HCT116 (cell line): ENCODE results near the gene ADIPOR1. TPM values are rescaled to one million over a fixed set of nuclear protein-coding genes. Genes with fewer than 3 reads are reported as not detected.

ENCODE experiments used
- ATAC-seq: fragments of 200-7000 bp; cut with Tn5 transposase; 2 replicates; pipeline ENCODE4 v1.9.1; 2020; ENCODE audit warnings: mild to moderate bottlenecking, moderate library complexity
- BruUV-seq: library from RNA; stranded (reverse); fragments of 400-500 nt; replicated peaks from 2 replicates; lab custom pipeline; 2021; lab: Mats Ljungman, UMichigan
- CTCF ChIA-PET: fragments of 300-600 bp; sonication (Branson Sonifier 250); formaldehyde crosslinking; loops from one replicate; lab custom pipeline; 2021; ENCODE audit warnings: antibody characterized with exemption; lab: Charles Lee
- POLR2A ChIA-PET: fragments of 300-600, 350-600 bp; sonication (Branson Sonifier 250); formaldehyde crosslinking; loops from one replicate; lab custom pipeline; 2021; ENCODE audit warnings: antibody characterized with exemption; lab: Charles Lee
- RAD21 ChIA-PET, 2 experiments: fragments of 300-600 bp; sonication (Branson Sonifier 250); formaldehyde crosslinking; loops; one replicate each; lab custom pipeline; 2023; ENCODE audit warnings: low total read pairs in 2 of 2; ENCODE audit not compliant: uncharacterized antibody in 2 of 2, unreplicated experiment in 2 of 2, low non-redundant PET in 1 of 2; lab: Charles Lee
- DNase-seq: peaks from one replicate; pipeline ENCODE4 v3.0.0-alpha.2; 2010; ENCODE audit warnings: low read depth, low spot score
- H2AFZ ChIP-seq: fragments of 200-600 bp; shearing (Covaris generic), sonication (generic); 2 replicates; pipeline ENCODE4 v1.6.1; 2017; ENCODE audit warnings: low read depth, mixed run types, mixed read lengths, antibody characterized with exemption, low read length; ENCODE audit not compliant: poor library complexity, severe bottlenecking
- H3K27ac ChIP-seq: 2 replicates; pipeline ENCODE4 v1.5.1; 2012; ENCODE audit warnings: low read depth, low read length
- H3K27me3 ChIP-seq: fragments of 200-600 bp; sonication (generic); 2 replicates; pipeline ENCODE4 v1.6.1; 2016; ENCODE audit warnings: mixed run types, low read length, mixed read lengths; ENCODE audit not compliant: insufficient read depth
- H3K36me3 ChIP-seq, 2 experiments: fragments of 200-500 bp in 1 of 2; fragments of 200-600 bp in 1 of 2; sonication (Bioruptor generic) in 1 of 2; sonication (generic) in 1 of 2; 2 replicates each; pipeline versions ENCODE4 v1.5.1 to v1.6.1; 2014 to 2016; ENCODE audit warnings: low read length in 2 of 2, inconsistent platforms in 1 of 2, mixed read lengths in 1 of 2, mixed run types in 1 of 2; ENCODE audit not compliant: insufficient read depth in 2 of 2, control insufficient read depth in 1 of 2
- H3K4me1 ChIP-seq, 2 experiments: fragments of 200-600 bp in 1 of 2; sonication (generic) in 1 of 2; 2 replicates each; pipeline versions ENCODE4 v1.5.1 to v1.6.1; 2012 to 2017; ENCODE audit warnings: low read length in 2 of 2, inconsistent platforms in 1 of 2, mild to moderate bottlenecking in 1 of 2, mixed read lengths in 1 of 2, mixed run types in 1 of 2, moderate library complexity in 1 of 2; ENCODE audit not compliant: insufficient read depth in 2 of 2, control insufficient read depth in 1 of 2
- H3K4me2 ChIP-seq: fragments of 200-600 bp; sonication (generic); 2 replicates; pipeline ENCODE4 v1.6.1; 2017; ENCODE audit warnings: mixed run types, low read length, mixed read lengths
- H3K4me3 ChIP-seq, 2 experiments: fragments of 200-600 bp in 1 of 2; sonication (generic) in 1 of 2; replicated peaks in 1 of 2; 2 replicates each; pipeline ENCODE4 v1.5.1; 2011 to 2016; ENCODE audit warnings: low read length in 2 of 2, control low read depth in 1 of 2, low read depth in 1 of 2, mild to moderate bottlenecking in 1 of 2, mixed read lengths in 1 of 2, mixed run types in 1 of 2
- H3K79me2 ChIP-seq: fragments of 200-600 bp; sonication (generic); 2 replicates; pipeline ENCODE4 v1.6.1; 2017; ENCODE audit warnings: mild to moderate bottlenecking, mixed run types, low read length, moderate library complexity, mixed read lengths; ENCODE audit not compliant: insufficient read depth
- H3K9ac ChIP-seq: fragments of 200-600 bp; sonication (generic); 2 replicates; pipeline ENCODE4 v1.6.1; 2016; ENCODE audit warnings: low read length, mixed read lengths
- H3K9me2 ChIP-seq: fragments of 200-600 bp; sonication (generic), shearing (Covaris generic); 2 replicates; pipeline ENCODE4 v1.6.1; 2017; ENCODE audit warnings: mixed run types, mild to moderate bottlenecking, moderate library complexity; ENCODE audit not compliant: insufficient read depth
- H3K9me3 ChIP-seq, 2 experiments: fragments of 200-500 bp in 1 of 2; fragments of 200-600 bp in 1 of 2; sonication (Bioruptor generic) in 1 of 2; sonication (generic) in 1 of 2; 2 replicates each; pipeline ENCODE4 v1.6.1; 2014 to 2017; ENCODE audit warnings: low read length in 2 of 2, mixed read lengths in 2 of 2, inconsistent platforms in 1 of 2, low read depth in 1 of 2, mild to moderate bottlenecking in 1 of 2, mixed run types in 1 of 2, moderate library complexity in 1 of 2; ENCODE audit not compliant: control insufficient read depth in 1 of 2, insufficient read depth in 1 of 2
- H4K20me1 ChIP-seq: fragments of 200-600 bp; sonication (generic), shearing (Covaris generic); 2 replicates; pipeline ENCODE4 v1.6.1; 2017; ENCODE audit warnings: mixed run types, mild to moderate bottlenecking, moderate library complexity; ENCODE audit not compliant: insufficient read depth
- ATF3 ChIP-seq: IDR thresholded peaks from 2 replicates; pipeline ENCODE4 v1.6.1; 2012
- CEBPB ChIP-seq: IDR thresholded peaks from 2 replicates; pipeline ENCODE4 v1.6.1; 2012; ENCODE audit warnings: low read depth
- CTCF ChIP-seq, 3 experiments: fragments of 200-600 bp in 1 of 3; sonication (generic) in 1 of 3; IDR thresholded peaks in 2 of 3; conservative IDR thresholded peaks in 1 of 3; 2 replicates each; pipeline ENCODE4 v1.5.1; 2012 to 2017; ENCODE audit warnings: low read depth in 2 of 3, low read length in 2 of 3, antibody characterized with exemption in 1 of 3, borderline replicate concordance in 1 of 3, control low read depth in 1 of 3, mild to moderate bottlenecking in 1 of 3, mixed read lengths in 1 of 3, mixed run types in 1 of 3, moderate library complexity in 1 of 3; ENCODE audit not compliant: insufficient read depth in 1 of 3
- ELF1 ChIP-seq: IDR thresholded peaks from 2 replicates; pipeline ENCODE4 v1.6.1; 2012; ENCODE audit warnings: low read depth, borderline replicate concordance
- EZH2 ChIP-seq: fragments of 200-600 bp; sonication (generic); IDR thresholded peaks from 2 replicates; pipeline ENCODE4 v1.6.1; 2017; ENCODE audit warnings: antibody characterized with exemption, mixed run types
- EZH2phosphoT487 ChIP-seq: fragments of 200-600 bp; IDR thresholded peaks from 2 replicates; pipeline ENCODE4 v1.6.1; 2018; ENCODE audit warnings: antibody characterized with exemption, borderline replicate concordance
- FOSL1 ChIP-seq: IDR thresholded peaks from 2 replicates; pipeline ENCODE4 v1.6.1; 2012; ENCODE audit warnings: low read depth
- JUND ChIP-seq: IDR thresholded peaks from 2 replicates; pipeline ENCODE4 v1.6.1; 2012
- MAX ChIP-seq: IDR thresholded peaks from 2 replicates; pipeline ENCODE4 v1.6.1; 2012
- POLR2A ChIP-seq: IDR thresholded peaks from 2 replicates; pipeline ENCODE4 v1.7.0; 2011; ENCODE audit warnings: borderline replicate concordance; ENCODE audit not compliant: insufficient read depth, insufficient read length; ENCODE audit errors: extremely low read depth
- POLR2AphosphoS5 ChIP-seq: IDR thresholded peaks from 2 replicates; pipeline ENCODE4 v1.6.1; 2011; ENCODE audit warnings: mild to moderate bottlenecking, low read depth, low read length, moderate library complexity
- RAD21 ChIP-seq: IDR thresholded peaks from 2 replicates; pipeline ENCODE4 v1.6.1; 2012; ENCODE audit warnings: low read depth, mild to moderate bottlenecking
- REST ChIP-seq: IDR thresholded peaks from 2 replicates; pipeline ENCODE4 v1.6.1; 2012; ENCODE audit warnings: low read depth
- SIN3A ChIP-seq: IDR thresholded peaks from 2 replicates; pipeline ENCODE4 v1.6.1; 2012; ENCODE audit warnings: low read depth
- SP1 ChIP-seq: IDR thresholded peaks from 2 replicates; pipeline ENCODE4 v1.6.1; 2012; ENCODE audit warnings: low read depth
- TCF7L2 ChIP-seq: IDR thresholded peaks from 2 replicates; pipeline ENCODE4 v1.7.0; 2011; ENCODE audit warnings: borderline replicate concordance, inconsistent platforms; ENCODE audit not compliant: insufficient read depth, insufficient read length; ENCODE audit errors: extremely low read depth
- YY1 ChIP-seq: IDR thresholded peaks from 2 replicates; pipeline ENCODE4 v1.6.1; 2011; ENCODE audit warnings: low read length, low read depth, moderate library complexity, mild to moderate bottlenecking; ENCODE audit not compliant: insufficient replicate concordance; ENCODE audit errors: extremely low read depth
- ZBTB33 ChIP-seq: IDR thresholded peaks from 2 replicates; pipeline ENCODE4 v1.6.1; 2011; ENCODE audit warnings: mild to moderate bottlenecking, low read length, moderate library complexity; ENCODE audit not compliant: insufficient replicate concordance; ENCODE audit errors: extremely low read depth
- ZFX ChIP-seq: fragments of 450-650 bp; IDR thresholded peaks from 2 replicates; pipeline ENCODE4 v1.6.1; 2017
- ZNF274 ChIP-seq: fragments of 200-500 bp; sonication (Bioruptor generic); IDR thresholded peaks from 2 replicates; pipeline ENCODE4 v1.6.1; 2014; ENCODE audit warnings: mild to moderate bottlenecking, low read depth, low read length, inconsistent platforms
- intact Hi-C: fragments of 100-400 bp; cut with micrococcal nuclease; formaldehyde crosslinking; loops from 2 replicates; pipeline ENCODE4 v1.10.0; 2022
- total RNA-seq: library from RNA; stranded (reverse); gene quantifications from one replicate; pipeline ENCODE4 v1.2.1, GENCODE V29; 2021; ENCODE audit not compliant: unreplicated experiment

ADIPOR1 gene
- total RNA-seq, 1 experiment from 2014 or later, result 89.8 TPM

GRCh38 chr1:202979459-202979858, 21.3 kb upstream of the ADIPOR1 start:
- H3K79me2 ChIP-seq, result no peaks in the 10 kb centered on the region
- H3K4me1 ChIP-seq, result peaks cover 4 to 8% of the 10 kb centered on the region in 2 experiments; a peak in 3 of 4 replicates
- TF ChIP-seq EZH2phosphoT487 (no peak), FOSL1 (no peak), SIN3A (no peak), POLR2AphosphoS5 (no peak), EZH2 (no peak), ELF1 (no peak), RAD21 (no peak), POLR2A (no peak), SP1 (no peak), TCF7L2 (no peak), JUND (no peak), ZBTB33 (no peak), CTCF (IDR thresholded peaks at IDR 0.05 in 2 of 3, conservative IDR thresholded peaks at IDR 0.05 in 1 of 3; ENCODE audit: borderline replicate concordance in 1 of 3, insufficient read depth in 1 of 3, low read depth in 2 of 3, low read length in 2 of 3) (no peak), ATF3 (no peak), ZNF274 (no peak), YY1 (no peak), ZFX (no peak), REST (no peak), MAX (no peak), CEBPB (no peak)
- no peaks in the 10 kb centered on the region for H4K20me1 ChIP-seq
- no peak overlapping the region for H3K4me3 ChIP-seq
- ATAC-seq (no peak), DNase-seq (no peak)
- no peaks in the 10 kb centered on the region for H3K9me2 ChIP-seq
- H3K9ac ChIP-seq, result no peak overlapping the region
- peaks cover 13% of the 10 kb centered on the region for H3K27me3 ChIP-seq
- intact Hi-C loops, result no loop called here
- BruUV-seq, result no TSS peak
- ChIA-PET RAD21 (no interaction called here), POLR2A (no interaction called here), CTCF (no interaction called here)
- H2AFZ ChIP-seq, result no peak overlapping the region
- no peak overlapping the region for H3K27ac ChIP-seq
- H3K9me3 ChIP-seq, result no peaks in the 10 kb centered on the region
- H3K4me2 ChIP-seq, result no peak overlapping the region
- H3K36me3 ChIP-seq, result no peaks in the 10 kb centered on the region
